NCI-H226 (cell line): ENCODE data around the gene PKN2.

Source experiments
- DNase-seq: peaks from one replicate; pipeline ENCODE4 v3.0.0-alpha.2; 2015

The PKN2 gene

GRCh38 chr1:88683541-88684481, at the start of gene PKN2:
Gene PKN2, plus strand, starts transcription at chr1:88684273. Its CDS starts 308 bp downstream, at chr1:88684581.
- DNase-seq, result peak; percentile 99

- no peak for DNase-seq
Observed at GRCh38 chr1:88634538-88634937, 49.5 kb upstream of the PKN2 start.

- DNase-seq, result no peak
Observed at GRCh38 chr1:88640060-88640459, 44.0 kb upstream of the PKN2 start.

GRCh38 chr1:88645886-88646285, 38.2 kb upstream of the PKN2 start:
- DNase-seq, result no peak

- no peak for DNase-seq
Observed at GRCh38 chr1:88646476-88647248, 37.4 kb upstream of the PKN2 start.

- DNase-seq, result no peak
Observed at GRCh38 chr1:88647249-88647645, 36.8 kb upstream of the PKN2 start.

- DNase-seq, result no peak
Observed at GRCh38 chr1:88647749-88648415, 36.2 kb upstream of the PKN2 start.

GRCh38 chr1:88648706-88649105, 35.4 kb upstream of the PKN2 start:
- DNase-seq, result no peak

- DNase-seq, result no peak
Observed at GRCh38 chr1:88649932-88650331, 34.1 kb upstream of the PKN2 start.

- no peak for DNase-seq
Observed at GRCh38 chr1:88650676-88651418, 33.2 kb upstream of the PKN2 start.

GRCh38 chr1:88655140-88655539, 28.9 kb upstream of the PKN2 start:
- no peak for DNase-seq

GRCh38 chr1:88655685-88656299, 28.3 kb upstream of the PKN2 start:
- DNase-seq, result no peak

- no peak for DNase-seq
Observed at GRCh38 chr1:88658419-88658818, 25.7 kb upstream of the PKN2 start.

GRCh38 chr1:88659552-88659951, 24.5 kb upstream of the PKN2 start:
- DNase-seq, result no peak

- DNase-seq, result no peak
Observed at GRCh38 chr1:88661188-88661587, 22.9 kb upstream of the PKN2 start.

GRCh38 chr1:88661951-88662699, 21.9 kb upstream of the PKN2 start:
- DNase-seq, result no peak

GRCh38 chr1:88662723-88663122, 21.4 kb upstream of the PKN2 start:
- no peak for DNase-seq

GRCh38 chr1:88668405-88668804, 15.7 kb upstream of the PKN2 start:
- DNase-seq, result no peak

- no peak for DNase-seq
Observed at GRCh38 chr1:88670462-88670861, 13.6 kb upstream of the PKN2 start.

GRCh38 chr1:88673446-88673845, 10.6 kb upstream of the PKN2 start:
- no peak for DNase-seq

- no peak for DNase-seq
Observed at GRCh38 chr1:88678405-88678804, 5.7 kb upstream of the PKN2 start.
